MG63 (cell line): ENCODE results near the gene KCTD10. TPM values are rescaled to one million over a fixed set of nuclear protein-coding genes. Genes with fewer than 3 reads are reported as not detected.

Source experiments
- DNase-seq: peaks from one replicate; pipeline ENCODE4 v3.0.0-alpha.2; 2020
- H3K27me3 ChIP-seq: fragments of 250-450 bp; sonication (Bioruptor Pico); 2 replicates; pipeline ENCODE4 v1.5.1; 2020; ENCODE audit warnings: mild to moderate bottlenecking, moderate library complexity
- H3K36me3 ChIP-seq: fragments of 250-450 bp; sonication (Bioruptor Pico); 2 replicates; pipeline ENCODE4 v1.5.1; 2020; ENCODE audit warnings: mild to moderate bottlenecking, moderate library complexity
- H3K4me3 ChIP-seq: fragments of 250-450 bp; sonication (Bioruptor Pico); 2 replicates; pipeline ENCODE4 v1.5.1; 2020; ENCODE audit warnings: mild to moderate bottlenecking, moderate library complexity
- H3K9me3 ChIP-seq: fragments of 250-450 bp; sonication (Bioruptor Pico); 2 replicates; pipeline ENCODE4 v1.5.1; 2020; ENCODE audit warnings: mild to moderate bottlenecking, moderate library complexity
- total RNA-seq: library from RNA; depleted of rRNA; stranded (reverse); fragments of >200 nt; shearing (Covaris generic); gene quantifications from 2 replicates; pipeline ENCODE4 v1.2.3, GENCODE V29; 2014; ENCODE audit warnings: low replicate concordance; rRNA removed

Gene KCTD10
- total RNA-seq, result 92.0 and 101 TPM in 2 replicates

GRCh38 chr12:109477185-109477962, at the start of gene KCTD10, which contains the start of gene UBE3B:
Gene KCTD10, minus strand, starts transcription at chr12:109477300. Its CDS starts 38 bp downstream, at chr12:109477262.
Gene UBE3B, plus strand, starts transcription at chr12:109477634. Its CDS starts 5,918 bp downstream, at chr12:109483552.
- DNase-seq, result peak; percentile 90
- Histone ChIP-seq H3K27me3 (no peaks in the 10 kb centered on the region), H3K4me3 (peak within 1 kb of the TSS; percentile 92), H3K9me3 (no peaks in the 10 kb centered on the region), H3K36me3 (peaks cover 22% of the 10 kb centered on the region)

- Histone ChIP-seq H3K9me3 (no peaks in the 10 kb centered on the region), H3K27me3 (no peaks in the 10 kb centered on the region), H3K36me3 (peaks cover 12% of the 10 kb centered on the region), H3K4me3 (no peak overlapping the region)
- DNase-seq, result no peak
These were observed 48.1 kb upstream of the KCTD10 start for GRCh38 chr12:109525279-109525585.

GRCh38 chr12:109524466-109525278, 47.6 kb upstream of the KCTD10 start:
- H3K27me3 ChIP-seq, result no peaks in the 10 kb centered on the region
- no peak overlapping the region for H3K4me3 ChIP-seq
- no peaks in the 10 kb centered on the region for H3K9me3 ChIP-seq
- no peak for DNase-seq
- H3K36me3 ChIP-seq, result peaks cover 17% of the 10 kb centered on the region

- no peak for DNase-seq
- H3K36me3 ChIP-seq, result peaks cover 27% of the 10 kb centered on the region
- H3K27me3 ChIP-seq, result no peaks in the 10 kb centered on the region
- no peak overlapping the region for H3K4me3 ChIP-seq
- no peaks in the 10 kb centered on the region for H3K9me3 ChIP-seq
These were observed 46.4 kb upstream of the KCTD10 start for GRCh38 chr12:109523504-109523903.

- Histone ChIP-seq H3K27me3 (no peaks in the 10 kb centered on the region), H3K4me3 (no peak overlapping the region), H3K36me3 (peaks cover 29% of the 10 kb centered on the region), H3K9me3 (no peaks in the 10 kb centered on the region)
- no peak for DNase-seq
These were observed 46.0 kb upstream of the KCTD10 start for GRCh38 chr12:109523071-109523470.

- H3K36me3 ChIP-seq, result peaks cover 36% of the 10 kb centered on the region
- H3K9me3 ChIP-seq, result no peaks in the 10 kb centered on the region
- H3K27me3 ChIP-seq, result no peaks in the 10 kb centered on the region
- no peak overlapping the region for H3K4me3 ChIP-seq
- no peak for DNase-seq
These were observed 44.7 kb upstream of the KCTD10 start for GRCh38 chr12:109521831-109522230.

- no peaks in the 10 kb centered on the region for H3K27me3 ChIP-seq
- H3K4me3 ChIP-seq, result no peak overlapping the region
- H3K36me3 ChIP-seq, result peaks cover 40% of the 10 kb centered on the region
- H3K9me3 ChIP-seq, result no peaks in the 10 kb centered on the region
- no peak for DNase-seq
These were observed 42.7 kb upstream of the KCTD10 start for GRCh38 chr12:109519787-109520186.

GRCh38 chr12:109518820-109519665, 41.9 kb upstream of the KCTD10 start:
- peaks cover 40% of the 10 kb centered on the region for H3K36me3 ChIP-seq
- H3K27me3 ChIP-seq, result no peaks in the 10 kb centered on the region
- H3K9me3 ChIP-seq, result no peaks in the 10 kb centered on the region
- DNase-seq, result peak; percentile 52
- no peak overlapping the region for H3K4me3 ChIP-seq

GRCh38 chr12:109517619-109518018, 40.5 kb upstream of the KCTD10 start:
- Histone ChIP-seq H3K36me3 (peaks cover 40% of the 10 kb centered on the region), H3K9me3 (no peaks in the 10 kb centered on the region), H3K4me3 (no peak overlapping the region), H3K27me3 (no peaks in the 10 kb centered on the region)
- no peak for DNase-seq

- Histone ChIP-seq H3K27me3 (no peaks in the 10 kb centered on the region), H3K9me3 (no peaks in the 10 kb centered on the region), H3K4me3 (no peak overlapping the region), H3K36me3 (peaks cover 38% of the 10 kb centered on the region)
- no peak for DNase-seq
These were observed 36.9 kb upstream of the KCTD10 start for GRCh38 chr12:109513977-109514376.

GRCh38 chr12:109513051-109513450, 36.0 kb upstream of the KCTD10 start:
- no peak for DNase-seq
- H3K36me3 ChIP-seq, result peaks cover 41% of the 10 kb centered on the region
- H3K27me3 ChIP-seq, result no peaks in the 10 kb centered on the region
- H3K9me3 ChIP-seq, result no peaks in the 10 kb centered on the region
- no peak overlapping the region for H3K4me3 ChIP-seq

- Histone ChIP-seq H3K9me3 (no peaks in the 10 kb centered on the region), H3K36me3 (peaks cover 43% of the 10 kb centered on the region), H3K27me3 (no peaks in the 10 kb centered on the region), H3K4me3 (no peak overlapping the region)
- DNase-seq, result no peak
These were observed 35.5 kb upstream of the KCTD10 start for GRCh38 chr12:109512608-109513007.

- no peaks in the 10 kb centered on the region for H3K9me3 ChIP-seq
- H3K36me3 ChIP-seq, result peaks cover 43% of the 10 kb centered on the region
- no peak for DNase-seq
- no peaks in the 10 kb centered on the region for H3K27me3 ChIP-seq
- H3K4me3 ChIP-seq, result no peak overlapping the region
These were observed 33.1 kb upstream of the KCTD10 start for GRCh38 chr12:109510196-109510595.

GRCh38 chr12:109504068-109504467, 27.0 kb upstream of the KCTD10 start:
- Histone ChIP-seq H3K4me3 (no peak overlapping the region), H3K27me3 (no peaks in the 10 kb centered on the region), H3K36me3 (peaks cover 52% of the 10 kb centered on the region), H3K9me3 (no peaks in the 10 kb centered on the region)
- DNase-seq, result no peak

- Histone ChIP-seq H3K36me3 (peaks cover 49% of the 10 kb centered on the region), H3K27me3 (no peaks in the 10 kb centered on the region), H3K4me3 (no peak overlapping the region), H3K9me3 (no peaks in the 10 kb centered on the region)
- DNase-seq, result no peak
These were observed 26.5 kb upstream of the KCTD10 start for GRCh38 chr12:109503611-109504010.

- no peaks in the 10 kb centered on the region for H3K27me3 ChIP-seq
- H3K9me3 ChIP-seq, result no peaks in the 10 kb centered on the region
- peaks cover 46% of the 10 kb centered on the region for H3K36me3 ChIP-seq
- no peak for DNase-seq
- no peak overlapping the region for H3K4me3 ChIP-seq
These were observed 25.2 kb upstream of the KCTD10 start for GRCh38 chr12:109502332-109502731.

- H3K27me3 ChIP-seq, result no peaks in the 10 kb centered on the region
- no peak for DNase-seq
- peaks cover 44% of the 10 kb centered on the region for H3K36me3 ChIP-seq
- no peak overlapping the region for H3K4me3 ChIP-seq
- H3K9me3 ChIP-seq, result no peaks in the 10 kb centered on the region
These were observed 24.2 kb upstream of the KCTD10 start for GRCh38 chr12:109501299-109501698.
